ENCODE data around the gene RIPK4. TPM values are rescaled to one million over a fixed set of nuclear protein-coding genes. Genes with fewer than 3 reads are reported as not detected.
"Not testable (repeated sequence)": the region's sequence is repeated elsewhere in the genome, so short reads cannot be mapped to it uniquely, and the experiment has no call there.

Gene RIPK4
- total and polyA plus RNA-seq, 3 experiments from 2014 or later, result 0.18 TPM; not detected in 2

GRCh38 chr21:41792711-41793110, 25.9 kb upstream of the RIPK4 start:
- H3K36me3 ChIP-seq (ENCODE audit: insufficient read depth, low read length), result no peaks in the 10 kb centered on the region
- H3K4me1 ChIP-seq (ENCODE audit: insufficient read depth, low read length), result no peaks in the 10 kb centered on the region
- CTCF ChIA-PET, result no interaction called here
- no peak overlapping the region for H3K4me3 ChIP-seq (ENCODE audit: low read length)
- no peaks in the 10 kb centered on the region for H3K9me3 ChIP-seq (ENCODE audit: low read length)
- H3K27ac Mint-ChIP-seq, result no peak overlapping the region
- H3K27me3 ChIP-seq (ENCODE audit: insufficient read depth, low read length, poor library complexity, severe bottlenecking), result no peaks in the 10 kb centered on the region
- peaks cover 15 to 33% of the 10 kb centered on the region in 2 donors for H3K27me3 Mint-ChIP-seq
- no peaks in the 10 kb centered on the region for H3K4me1 Mint-ChIP-seq
- peaks cover 15 to 23% (median 21%) of the 10 kb centered on the region in 5 donors for H3K9me3 Mint-ChIP-seq
- peaks cover under 1 to 10% (median 3%) of the 10 kb centered on the region in 3 donors for H3K36me3 Mint-ChIP-seq
- no peak for DNase-seq
- POLR2A ChIA-PET, result no interaction called here
- H3K27ac ChIP-seq (ENCODE audit: low read depth, low read length), result no peak overlapping the region
- no peak overlapping the region for H3K4me3 Mint-ChIP-seq

- no peak overlapping the region for H3K27ac ChIP-seq (ENCODE audit: low read depth, low read length)
- Mint-ChIP-seq H3K4me3 (no peak overlapping the region), H3K27me3 (peaks cover 30 to 56% of the 10 kb centered on the region in 2 donors), H3K9me3 (peaks cover 0 to 3% (median 2%) of the 10 kb centered on the region in 5 donors), H3K27ac (no peak overlapping the region), H3K36me3 (peaks cover 0 to 1% (median 0%) of the 10 kb centered on the region in 3 donors), H3K4me1 (peaks cover 3 to 8% (median 4%) of the 10 kb centered on the region in 3 donors)
- H3K27me3 ChIP-seq (ENCODE audit: insufficient read depth, low read length, poor library complexity, severe bottlenecking), result peaks cover 8% of the 10 kb centered on the region
- ChIA-PET CTCF (no interaction called here), POLR2A (no interaction called here)
- no peaks in the 10 kb centered on the region for H3K9me3 ChIP-seq (ENCODE audit: low read length)
- H3K4me1 ChIP-seq (ENCODE audit: insufficient read depth, low read length), result no peaks in the 10 kb centered on the region
- no peaks in the 10 kb centered on the region for H3K36me3 ChIP-seq (ENCODE audit: insufficient read depth, low read length)
- DNase-seq, result no peak
- no peak overlapping the region for H3K4me3 ChIP-seq (ENCODE audit: low read length)
Measured at GRCh38 chr21:41786509-41786987, 19.7 kb upstream of the RIPK4 start.

GRCh38 chr21:41785262-41785661, 18.4 kb upstream of the RIPK4 start:
- peaks cover 37 to 63% of the 10 kb centered on the region in 2 donors for H3K27me3 Mint-ChIP-seq
- H3K4me3 Mint-ChIP-seq; DNase-seq; CTCF ChIA-PET; H3K9me3 ChIP-seq (ENCODE audit: low read length); H3K27ac Mint-ChIP-seq; H3K27ac ChIP-seq (ENCODE audit: low read depth, low read length); H3K4me1 Mint-ChIP-seq; H3K4me3 ChIP-seq (ENCODE audit: low read length); H3K36me3 ChIP-seq (ENCODE audit: insufficient read depth, low read length); H3K4me1 ChIP-seq (ENCODE audit: insufficient read depth, low read length); H3K9me3 Mint-ChIP-seq; H3K36me3 Mint-ChIP-seq; POLR2A ChIA-PET: not testable (repeated sequence)
- H3K27me3 ChIP-seq (ENCODE audit: insufficient read depth, low read length, poor library complexity, severe bottlenecking), result peaks cover 13% of the 10 kb centered on the region

GRCh38 chr21:41784456-41785102, 17.7 kb upstream of the RIPK4 start:
- no peaks in the 10 kb centered on the region for H3K36me3 ChIP-seq (ENCODE audit: insufficient read depth, low read length)
- no peak for DNase-seq
- Mint-ChIP-seq H3K36me3 (peaks cover 0 to 1% (median 0%) of the 10 kb centered on the region in 3 donors), H3K4me1 (peaks cover 4 to 9% (median 6%) of the 10 kb centered on the region in 3 donors), H3K27me3 (peaks cover 39 to 63% of the 10 kb centered on the region in 2 donors), H3K27ac (peak overlapping the region in 1 of 8 donors; percentile 24), H3K4me3 (no peak overlapping the region), H3K9me3 (no peaks in the 10 kb centered on the region)
- ChIA-PET CTCF (interaction anchor here (1.2 kb wide), 1 partner anchor 32 kb away, joined by 3 read pairs; no protein-coding TSS in a partner anchor), POLR2A (no interaction called here)
- no peaks in the 10 kb centered on the region for H3K4me1 ChIP-seq (ENCODE audit: insufficient read depth, low read length)
- H3K27ac ChIP-seq (ENCODE audit: low read depth, low read length), result no peak overlapping the region
- H3K27me3 ChIP-seq (ENCODE audit: insufficient read depth, low read length, poor library complexity, severe bottlenecking), result peaks cover 16% of the 10 kb centered on the region
- no peak overlapping the region for H3K4me3 ChIP-seq (ENCODE audit: low read length)
- no peaks in the 10 kb centered on the region for H3K9me3 ChIP-seq (ENCODE audit: low read length)

- ChIA-PET CTCF (interaction anchor here (1.2 kb wide), 1 partner anchor 33 kb away, joined by 3 read pairs; no protein-coding TSS in a partner anchor), POLR2A (no interaction called here)
- no peaks in the 10 kb centered on the region for H3K9me3 Mint-ChIP-seq
- no peak for DNase-seq
- peaks cover 8 to 19% (median 14%) of the 10 kb centered on the region in 3 donors for H3K4me1 Mint-ChIP-seq
- Histone ChIP-seq H3K4me3 (ENCODE audit: low read length) (no peak overlapping the region), H3K36me3 (ENCODE audit: insufficient read depth, low read length) (no peaks in the 10 kb centered on the region), H3K9me3 (ENCODE audit: low read length) (no peaks in the 10 kb centered on the region), H3K27me3 (ENCODE audit: insufficient read depth, low read length, poor library complexity, severe bottlenecking) (peaks cover 24% of the 10 kb centered on the region), H3K27ac (ENCODE audit: low read depth, low read length) (no peak overlapping the region), H3K4me1 (ENCODE audit: insufficient read depth, low read length) (no peaks in the 10 kb centered on the region)
- peaks cover 46 to 66% of the 10 kb centered on the region in 2 donors for H3K27me3 Mint-ChIP-seq
- no peak overlapping the region for H3K4me3 Mint-ChIP-seq
- H3K27ac Mint-ChIP-seq, result peak overlapping the region in 1 of 8 donors; percentile 50
- peaks cover 0 to 1% (median 0%) of the 10 kb centered on the region in 3 donors for H3K36me3 Mint-ChIP-seq
Measured at GRCh38 chr21:41783476-41784180, 16.8 kb upstream of the RIPK4 start.

- no peak for DNase-seq
- H3K36me3 Mint-ChIP-seq, result no peaks in the 10 kb centered on the region
- Histone ChIP-seq H3K27ac (ENCODE audit: low read depth, low read length) (no peak overlapping the region), H3K4me1 (ENCODE audit: insufficient read depth, low read length) (no peaks in the 10 kb centered on the region), H3K27me3 (ENCODE audit: insufficient read depth, low read length, poor library complexity, severe bottlenecking) (peaks cover 24% of the 10 kb centered on the region), H3K4me3 (ENCODE audit: low read length) (no peak overlapping the region), H3K9me3 (ENCODE audit: low read length) (no peaks in the 10 kb centered on the region), H3K36me3 (ENCODE audit: insufficient read depth, low read length) (no peaks in the 10 kb centered on the region)
- POLR2A ChIA-PET, result no interaction called here
- H3K4me1 Mint-ChIP-seq, result peaks cover 8 to 19% (median 15%) of the 10 kb centered on the region in 3 donors
- no peak overlapping the region for H3K27ac Mint-ChIP-seq
- CTCF ChIA-PET, result no interaction called here
- H3K27me3 Mint-ChIP-seq, result peaks cover 44 to 70% of the 10 kb centered on the region in 2 donors
- no peaks in the 10 kb centered on the region for H3K9me3 Mint-ChIP-seq
- H3K4me3 Mint-ChIP-seq, result no peak overlapping the region
Measured at GRCh38 chr21:41781050-41781410, 14.2 kb upstream of the RIPK4 start.

GRCh38 chr21:41780337-41781049, 13.6 kb upstream of the RIPK4 start:
- Histone ChIP-seq H3K27me3 (ENCODE audit: insufficient read depth, low read length, poor library complexity, severe bottlenecking) (peaks cover 28% of the 10 kb centered on the region), H3K9me3 (ENCODE audit: low read length) (no peaks in the 10 kb centered on the region), H3K4me1 (ENCODE audit: insufficient read depth, low read length) (no peaks in the 10 kb centered on the region), H3K4me3 (ENCODE audit: low read length) (no peak overlapping the region), H3K27ac (ENCODE audit: low read depth, low read length) (no peak overlapping the region), H3K36me3 (ENCODE audit: insufficient read depth, low read length) (no peaks in the 10 kb centered on the region)
- ChIA-PET POLR2A (no interaction called here), CTCF (no interaction called here)
- no peaks in the 10 kb centered on the region for H3K36me3 Mint-ChIP-seq
- no peak for DNase-seq
- H3K27ac Mint-ChIP-seq, result no peak overlapping the region
- H3K4me3 Mint-ChIP-seq, result no peak overlapping the region
- peaks cover 49 to 74% of the 10 kb centered on the region in 2 donors for H3K27me3 Mint-ChIP-seq
- H3K9me3 Mint-ChIP-seq, result no peaks in the 10 kb centered on the region
- peaks cover 8 to 19% (median 15%) of the 10 kb centered on the region in 3 donors for H3K4me1 Mint-ChIP-seq

- Histone ChIP-seq H3K4me1 (ENCODE audit: insufficient read depth, low read length) (no peaks in the 10 kb centered on the region), H3K27ac (ENCODE audit: low read depth, low read length) (no peak overlapping the region), H3K36me3 (ENCODE audit: insufficient read depth, low read length) (no peaks in the 10 kb centered on the region), H3K4me3 (ENCODE audit: low read length) (no peak overlapping the region), H3K27me3 (ENCODE audit: insufficient read depth, low read length, poor library complexity, severe bottlenecking) (peaks cover 29% of the 10 kb centered on the region), H3K9me3 (ENCODE audit: low read length) (no peaks in the 10 kb centered on the region)
- Mint-ChIP-seq H3K36me3 (no peaks in the 10 kb centered on the region), H3K4me1 (peaks cover 8 to 19% (median 15%) of the 10 kb centered on the region in 3 donors), H3K27me3 (peaks cover 46 to 78% of the 10 kb centered on the region in 2 donors), H3K4me3 (peak overlapping the region in 2 of 7 donors; percentile 24 to 42), H3K9me3 (no peaks in the 10 kb centered on the region), H3K27ac (no peak overlapping the region)
- ChIA-PET POLR2A (no interaction called here), CTCF (no interaction called here)
- DNase-seq, result no peak
Measured at GRCh38 chr21:41779659-41780058, 12.8 kb upstream of the RIPK4 start.

Data from CD8-positive, alpha-beta memory T cell (primary cell).